HG02588 (cell line): Measurements from ENCODE around the gene SLC29A3.

Experiments
- ATAC-seq: cut with Tn5 transposase; IDR thresholded peaks from one replicate; pipeline ENCODE4 v1.9.1; 2021; ENCODE audit warnings: mild to moderate bottlenecking, moderate library complexity; ENCODE audit not compliant: unreplicated experiment

The SLC29A3 gene

DNA sequence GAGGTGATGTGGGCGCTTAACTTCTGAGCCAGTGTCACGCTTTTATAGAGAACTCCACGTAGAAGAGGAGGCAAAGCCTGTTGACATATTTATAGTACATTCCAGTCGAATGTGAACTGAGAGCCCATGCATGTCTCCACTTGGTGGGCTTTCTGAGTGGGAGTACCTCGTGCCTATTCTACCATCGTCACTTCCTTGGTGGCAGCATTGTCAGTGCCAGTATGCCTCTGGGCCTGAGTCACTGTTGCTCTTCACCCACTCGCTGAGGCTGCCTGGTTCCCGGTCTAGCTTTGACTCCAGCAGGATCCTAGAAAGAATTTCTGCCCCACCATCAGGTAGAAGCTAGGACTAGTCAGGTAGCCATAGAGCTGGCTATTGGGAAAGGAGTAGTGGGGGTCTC, 47.6 kb downstream of the SLC29A3 start:
- no peak for ATAC-seq

DNA sequence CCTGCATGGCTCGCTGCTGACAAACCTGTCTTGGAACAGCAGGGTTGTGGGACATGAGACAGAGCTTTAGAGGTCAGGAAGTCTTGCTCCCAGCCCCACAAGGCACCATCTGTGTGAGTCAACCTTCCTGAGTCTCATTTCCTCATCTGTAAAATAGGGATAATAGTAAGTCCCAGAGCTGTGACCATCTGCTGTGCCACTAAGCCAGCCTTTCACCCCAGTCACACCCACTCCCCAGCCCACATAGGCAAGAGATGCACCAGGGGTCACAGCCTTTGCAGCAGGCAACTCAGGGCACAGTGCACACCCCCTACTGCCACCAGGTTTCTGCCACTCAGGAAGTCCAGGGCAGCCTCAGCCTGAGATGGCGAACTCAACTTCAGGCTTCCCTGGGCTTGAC, 48.2 kb downstream of the SLC29A3 start:
- no peak for ATAC-seq

DNA sequence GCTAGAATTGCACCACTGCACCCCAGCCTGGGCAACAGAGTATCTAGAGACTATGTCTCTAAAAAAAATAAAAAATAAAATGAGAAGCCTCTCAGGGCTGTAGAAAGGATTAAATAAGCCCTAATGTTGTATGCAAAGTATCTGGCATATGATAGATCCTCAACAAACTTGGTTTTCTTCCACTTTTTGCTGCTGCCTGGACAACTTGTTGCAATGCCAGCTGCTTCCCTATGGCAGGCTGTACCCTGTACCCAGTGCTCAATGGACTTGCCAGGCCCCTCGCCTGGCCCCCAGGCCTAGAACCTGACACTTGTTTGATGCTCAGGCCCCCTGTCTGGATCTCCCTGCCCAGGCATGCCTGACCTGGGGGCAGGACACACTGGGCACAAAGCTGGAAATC, 49.1 kb downstream of the SLC29A3 start:
- ATAC-seq, result no peak

DNA sequence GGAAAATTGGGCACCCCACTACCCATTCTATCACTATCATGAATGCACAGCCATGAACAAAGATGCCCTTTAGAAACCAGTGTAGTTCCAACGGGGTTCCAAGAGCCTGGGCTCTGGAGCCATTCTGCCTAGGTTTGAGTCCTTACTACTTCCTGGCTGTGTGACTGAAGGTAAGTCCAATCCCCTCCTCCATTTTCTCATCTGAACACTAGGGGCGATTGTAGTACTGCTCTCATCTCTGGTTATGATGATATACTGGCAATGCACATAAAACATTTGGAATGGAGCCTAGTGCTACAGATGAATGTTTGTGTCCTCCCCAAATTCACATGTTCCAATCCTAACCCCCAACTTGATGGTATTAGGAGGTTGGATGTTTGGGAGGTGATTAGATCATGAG, 49.6 kb downstream of the SLC29A3 start:
- ATAC-seq, result no peak

DNA sequence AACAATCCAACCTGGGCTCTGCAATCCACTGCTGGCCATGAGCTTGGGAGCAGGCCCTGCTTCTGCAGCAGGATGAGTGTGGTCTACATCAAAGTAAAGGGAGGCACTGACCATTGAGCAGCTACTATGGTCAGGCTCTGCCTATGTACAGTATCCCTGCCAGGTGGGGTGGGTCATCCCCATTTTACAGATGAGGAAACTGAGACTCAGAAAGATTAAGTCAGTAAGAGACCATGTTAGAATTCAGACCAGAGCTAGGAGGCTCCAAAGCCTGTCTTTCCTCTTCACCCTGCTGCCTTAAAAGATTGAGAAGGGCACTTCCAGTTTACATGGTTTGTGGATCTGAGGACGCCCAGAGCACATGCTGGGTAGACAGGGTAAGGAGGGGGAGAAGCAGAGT, 50.5 kb downstream of the SLC29A3 start:
- ATAC-seq, result no peak

DNA sequence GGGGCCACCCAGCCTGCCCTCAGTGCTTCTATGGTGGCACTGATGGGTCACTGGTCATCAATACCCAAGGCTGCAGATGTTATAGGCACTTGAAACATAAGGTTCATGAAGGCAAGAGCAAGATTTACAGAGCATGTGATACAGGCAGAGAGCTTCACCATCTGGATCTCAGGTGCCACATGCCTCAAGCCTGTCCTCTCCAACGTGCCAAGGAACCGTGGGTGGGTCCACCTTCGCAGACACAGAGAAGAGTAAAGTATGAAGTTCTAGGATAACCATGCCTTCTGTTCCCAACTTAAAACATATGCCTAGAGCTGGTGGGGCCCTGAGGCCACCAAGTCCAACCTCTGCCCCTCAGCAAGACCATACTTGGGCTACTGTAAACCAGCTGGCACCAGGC, 51.0 kb downstream of the SLC29A3 start:
- no peak for ATAC-seq

DNA sequence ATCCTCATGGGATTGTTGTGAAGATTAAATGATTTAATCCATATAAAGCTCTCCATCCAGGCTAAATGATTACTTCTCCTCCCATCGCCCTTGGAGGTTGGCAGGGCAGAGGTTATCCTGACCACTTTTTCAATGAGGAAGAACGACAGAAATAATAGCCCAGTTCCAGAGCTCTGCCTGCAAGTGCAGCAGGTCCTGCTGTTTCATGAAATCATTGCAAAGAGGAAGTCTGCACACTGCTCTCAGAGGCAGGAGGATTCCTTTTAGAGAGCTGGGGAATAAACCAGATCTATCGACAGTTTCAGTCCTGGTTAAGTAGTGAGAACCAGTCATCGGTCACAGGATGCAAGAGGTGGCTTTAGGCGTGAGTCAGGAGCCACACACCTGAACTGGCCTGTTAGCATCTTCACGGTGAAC, 52.7 kb downstream of the SLC29A3 start:
- no peak for ATAC-seq

DNA sequence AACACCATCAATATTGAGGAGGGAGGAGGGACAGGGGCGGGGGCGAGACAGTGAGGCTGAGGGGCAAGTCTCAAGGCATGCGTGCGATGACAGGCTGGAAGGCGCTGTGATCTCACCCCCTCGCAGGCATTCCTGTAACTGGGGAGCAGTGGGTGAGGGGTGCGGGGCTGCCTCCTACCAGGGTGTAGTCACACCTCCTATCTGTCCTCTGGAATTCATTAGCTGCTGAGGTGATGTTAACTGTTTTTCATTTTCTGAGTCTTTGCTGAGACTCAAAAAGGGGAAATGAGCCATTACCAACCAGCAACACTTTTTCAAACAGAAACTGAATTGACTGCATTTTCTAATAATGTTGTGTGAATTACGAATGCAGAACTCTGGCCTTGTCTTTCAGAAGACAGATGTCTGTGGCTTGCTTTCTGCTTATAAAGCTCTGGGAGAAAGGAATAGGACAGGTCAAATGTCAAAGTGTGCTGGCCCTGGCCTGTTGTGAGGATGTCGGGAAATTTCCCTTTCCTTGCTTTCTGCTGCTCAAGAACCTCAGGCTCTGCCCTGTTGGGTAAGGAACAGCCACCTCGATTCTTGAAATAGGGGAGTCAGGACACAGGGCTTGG, 53.9 kb downstream of the SLC29A3 start:
- peak; percentile 45 for ATAC-seq

DNA sequence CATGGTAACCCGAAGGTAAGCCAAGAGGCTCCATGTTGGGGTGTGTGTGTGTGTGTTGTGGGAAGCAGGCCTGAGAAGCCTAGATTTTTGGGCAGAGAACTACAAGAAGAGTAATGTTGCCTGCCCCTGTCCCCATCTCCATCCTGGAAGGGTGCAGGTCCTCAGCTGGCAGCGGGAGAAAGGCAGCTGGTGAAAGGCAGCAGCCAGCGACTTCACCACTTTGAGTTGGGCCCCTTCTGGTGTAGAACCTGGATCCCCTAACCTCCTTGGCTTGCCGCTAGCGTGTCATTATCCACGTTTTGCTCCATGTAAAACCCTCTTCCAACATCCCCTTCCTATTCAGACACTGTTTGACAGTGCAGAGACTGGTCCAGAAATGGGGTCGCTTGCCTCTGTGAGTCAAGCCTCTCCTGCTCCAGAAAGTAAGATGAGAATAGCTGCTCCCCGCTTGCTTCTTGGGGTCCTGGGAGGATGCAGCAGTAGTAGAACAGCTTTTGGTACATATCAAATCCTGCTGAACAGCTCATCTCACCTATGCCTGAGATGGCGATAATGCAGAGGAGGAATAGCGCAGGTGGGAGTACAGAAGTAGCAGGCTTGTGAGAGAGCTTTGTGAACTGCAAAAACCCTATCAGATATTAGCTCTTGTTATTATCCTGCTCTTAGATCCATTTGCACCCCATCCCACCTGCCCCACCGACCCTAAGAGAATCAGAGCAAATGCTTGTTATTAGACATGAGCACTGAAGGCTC, 55.6 kb downstream of the SLC29A3 start:
- ATAC-seq, result no peak

DNA sequence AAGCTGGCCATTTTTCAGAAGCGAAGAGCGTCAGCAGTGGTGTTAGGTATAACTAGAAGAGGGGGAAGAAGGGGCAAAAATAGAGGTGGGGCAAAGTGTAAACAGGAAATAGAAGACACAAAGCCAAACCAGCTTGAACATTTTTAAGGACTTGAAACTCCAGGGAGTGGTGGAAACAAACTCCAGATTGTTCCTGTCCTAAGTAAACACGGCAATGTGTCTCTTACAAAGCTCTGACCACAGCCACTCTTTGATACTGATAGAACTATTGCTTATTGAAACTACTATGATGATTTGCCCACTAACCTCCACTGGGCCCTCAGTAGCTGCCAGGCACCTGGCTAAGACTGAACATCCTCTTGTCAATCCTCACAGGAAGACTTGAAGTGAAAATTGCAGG, 56.9 kb downstream of the SLC29A3 start:
- ATAC-seq, result no peak

DNA sequence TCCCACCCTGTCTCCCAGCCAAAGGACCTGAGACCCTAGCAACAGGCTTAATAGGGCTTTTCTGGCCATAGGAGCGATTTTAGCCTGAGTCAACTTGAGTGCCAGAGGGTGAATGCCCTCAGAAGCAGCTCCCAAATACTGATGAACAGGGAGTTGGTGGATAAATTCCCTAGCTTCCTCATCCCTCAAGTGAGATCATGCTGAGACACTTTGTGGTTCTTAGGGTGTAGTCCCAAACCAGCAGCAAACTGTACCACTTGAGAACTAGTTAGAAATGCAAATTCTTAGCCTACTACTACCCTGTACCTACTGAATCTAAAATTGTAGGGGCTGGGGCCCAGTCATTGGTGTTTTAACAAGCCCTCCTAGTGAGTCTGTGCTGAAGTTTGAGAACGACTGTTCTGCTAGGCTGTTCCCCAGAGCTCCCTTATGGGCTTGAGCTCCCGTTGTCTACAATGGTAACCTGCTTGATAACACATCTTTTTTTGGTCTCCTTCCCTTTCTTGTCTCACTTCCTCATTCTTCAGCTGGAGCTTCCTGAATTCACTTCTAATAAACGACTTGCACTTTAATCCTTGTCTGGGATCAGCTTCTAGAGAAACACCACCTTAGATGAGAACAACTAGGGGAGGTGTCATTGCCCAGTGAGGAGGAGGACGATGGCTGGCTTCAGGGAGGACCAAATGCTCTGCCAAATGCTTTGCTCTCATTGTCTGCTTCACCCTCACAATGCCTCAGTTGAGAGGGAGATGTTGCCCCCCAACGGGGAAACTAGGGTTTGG, 59.5 kb downstream of the SLC29A3 start:
- no peak for ATAC-seq

DNA sequence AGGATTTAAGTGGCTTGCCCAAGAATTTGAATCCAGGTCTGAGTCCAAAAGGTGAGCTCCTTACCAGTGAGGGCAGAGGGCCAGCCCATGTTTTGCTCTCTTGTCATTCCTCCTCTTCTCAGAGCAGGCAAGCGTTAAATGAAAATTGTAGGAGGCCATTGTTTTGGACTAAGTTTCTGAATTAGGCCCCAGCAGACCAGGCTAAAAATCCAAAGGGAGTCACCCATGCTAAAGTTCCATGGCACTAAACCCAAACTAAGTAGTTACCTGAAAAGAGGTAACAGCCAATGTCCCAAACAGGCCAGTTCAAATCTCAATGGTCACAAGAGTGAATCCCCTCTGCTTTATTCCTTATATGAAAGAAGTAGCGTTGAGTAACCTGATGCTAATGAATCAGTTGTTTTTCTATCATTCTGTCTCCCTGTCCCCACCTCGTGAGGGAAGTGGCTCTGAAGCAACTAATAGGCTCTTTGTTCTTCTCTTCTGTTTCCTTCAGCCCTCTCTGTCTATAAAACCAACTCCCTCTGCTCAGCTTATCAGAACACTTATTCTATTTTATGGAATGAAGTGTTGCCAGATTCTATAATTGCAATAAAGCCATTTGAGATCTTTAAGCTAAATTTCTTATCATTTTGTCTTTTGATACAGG, 60.2 kb downstream of the SLC29A3 start:
- ATAC-seq, result no peak

DNA sequence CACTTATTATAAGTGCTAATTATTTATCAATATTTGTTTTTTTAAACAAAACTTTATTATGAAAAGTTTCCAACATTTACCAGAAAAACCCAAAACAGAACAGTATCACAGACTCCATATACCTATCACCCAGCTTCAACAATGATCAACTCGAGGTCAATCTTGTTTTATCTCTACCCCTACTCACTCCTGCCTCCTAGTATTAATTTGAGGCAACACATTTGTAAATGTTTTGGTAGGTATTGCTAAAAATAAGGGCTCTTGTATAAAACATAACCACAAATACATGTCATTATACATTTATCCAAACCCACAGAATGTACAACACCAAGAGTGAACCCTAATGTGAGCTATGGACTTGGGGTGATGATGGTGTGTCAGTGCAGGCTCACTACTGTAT, 61.8 kb downstream of the SLC29A3 start:
- ATAC-seq, result no peak

DNA sequence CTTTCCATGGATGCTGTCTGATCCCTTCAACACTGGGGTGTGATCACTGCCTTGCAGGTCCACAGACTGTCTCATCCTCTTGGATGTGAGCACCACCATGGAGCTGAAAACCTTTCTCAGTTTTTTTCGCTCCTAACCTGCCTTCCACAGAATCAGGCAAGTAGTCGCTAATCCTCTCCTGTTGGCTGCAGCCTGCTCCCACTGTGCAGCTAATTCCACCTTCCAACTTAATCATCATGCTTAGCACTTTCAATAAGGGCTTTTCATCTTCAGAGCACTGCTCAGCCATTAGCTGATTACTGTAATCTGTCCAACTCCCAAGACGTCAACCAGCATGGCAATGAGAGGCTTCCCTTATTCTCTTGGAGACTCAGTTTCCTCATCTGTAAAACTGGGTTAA, 62.6 kb downstream of the SLC29A3 start:
- no peak for ATAC-seq

DNA sequence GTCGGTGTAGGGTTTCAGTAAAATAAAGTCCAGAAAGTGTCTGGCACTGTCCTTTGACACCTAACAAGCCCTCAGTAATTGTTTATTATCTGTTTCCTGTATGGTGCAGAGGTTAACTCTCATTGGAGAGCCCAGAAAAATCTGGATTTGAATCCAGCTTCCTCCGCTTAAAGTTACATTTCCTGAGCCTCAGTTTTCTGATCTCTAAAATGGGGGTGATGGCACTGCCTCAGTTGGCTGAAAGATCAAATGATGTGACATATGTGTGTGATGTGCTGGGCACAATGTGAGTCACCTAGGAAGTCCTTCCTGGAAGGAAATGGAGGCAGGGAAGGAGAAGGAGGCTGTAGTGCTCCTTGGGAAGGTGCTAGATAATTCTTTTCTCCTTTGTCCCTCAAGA, 63.0 kb downstream of the SLC29A3 start:
- no peak for ATAC-seq

DNA sequence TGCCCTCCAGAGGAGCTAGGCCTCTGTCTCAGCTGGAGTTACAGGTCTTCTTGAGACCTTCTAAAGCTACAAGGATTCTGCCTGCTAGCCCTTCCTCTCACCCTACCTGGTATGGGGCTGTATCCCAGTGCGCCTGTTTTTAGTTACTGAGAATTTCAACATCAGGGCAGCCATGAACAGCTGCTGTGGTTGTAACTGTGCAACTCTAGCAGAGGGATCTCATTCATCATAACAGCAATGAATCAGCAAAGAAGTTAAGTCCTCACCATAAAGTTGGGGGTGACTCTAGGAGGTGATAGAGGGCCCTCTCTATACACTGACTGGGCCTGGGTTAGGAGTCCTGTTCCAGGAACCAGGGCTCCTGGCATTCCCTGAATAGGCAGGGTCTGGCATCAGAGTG, 63.7 kb downstream of the SLC29A3 start:
- ATAC-seq, result no peak

DNA sequence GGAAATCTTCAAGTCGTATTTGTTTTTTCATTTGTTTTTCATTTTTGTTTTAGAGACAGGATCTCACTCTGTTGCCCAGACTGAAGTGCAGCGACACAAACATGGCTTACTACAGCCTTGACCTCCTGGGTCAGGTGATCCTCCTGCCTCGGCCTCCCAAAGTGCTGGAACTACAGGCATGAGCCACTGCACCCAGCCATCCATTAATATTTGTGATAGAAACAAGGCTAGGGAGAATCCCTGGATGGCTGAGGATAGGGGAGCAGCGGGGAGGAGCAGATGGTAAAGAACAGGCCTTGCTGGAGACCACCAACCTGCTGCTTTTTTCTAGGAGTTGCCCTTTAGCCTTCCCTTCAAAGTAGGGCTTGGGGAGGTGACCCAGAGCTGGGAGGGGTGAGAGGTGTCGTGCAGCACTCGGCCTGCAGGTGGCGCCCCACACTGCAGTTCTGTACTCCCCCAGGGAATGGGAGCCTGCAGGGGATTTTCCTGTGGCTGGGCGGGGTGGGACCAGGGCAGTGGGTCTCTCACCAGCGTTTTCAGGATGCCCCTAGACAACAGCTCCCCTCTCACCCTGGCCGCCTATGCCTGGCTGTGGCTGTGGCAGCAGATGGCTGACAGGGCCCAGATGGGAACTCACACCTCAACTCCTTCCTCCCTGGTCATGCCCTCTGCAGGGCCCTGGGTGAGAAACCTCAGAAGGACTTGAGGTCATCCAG, 65.1 kb downstream of the SLC29A3 start:
- ATAC-seq, result peak; percentile 59

DNA sequence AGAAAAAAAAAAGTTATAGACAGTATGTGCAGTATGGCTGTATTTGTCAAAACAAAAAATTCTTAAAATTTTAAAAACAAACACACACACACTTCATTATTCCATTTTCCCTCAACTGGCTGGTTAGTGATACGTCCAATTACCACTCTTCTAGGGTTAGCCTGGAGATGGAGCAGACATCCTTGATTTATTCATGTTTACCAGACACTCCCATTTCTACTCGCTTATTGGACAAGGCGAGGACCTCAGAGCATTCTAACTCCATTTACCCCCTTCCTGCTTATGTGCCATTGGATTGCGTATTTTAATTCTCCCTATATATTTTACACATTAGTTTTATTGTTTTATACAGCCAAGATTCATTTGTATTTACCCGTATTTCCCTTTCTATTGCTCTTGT, 69.1 kb downstream of the SLC29A3 start:
- no peak for ATAC-seq

DNA sequence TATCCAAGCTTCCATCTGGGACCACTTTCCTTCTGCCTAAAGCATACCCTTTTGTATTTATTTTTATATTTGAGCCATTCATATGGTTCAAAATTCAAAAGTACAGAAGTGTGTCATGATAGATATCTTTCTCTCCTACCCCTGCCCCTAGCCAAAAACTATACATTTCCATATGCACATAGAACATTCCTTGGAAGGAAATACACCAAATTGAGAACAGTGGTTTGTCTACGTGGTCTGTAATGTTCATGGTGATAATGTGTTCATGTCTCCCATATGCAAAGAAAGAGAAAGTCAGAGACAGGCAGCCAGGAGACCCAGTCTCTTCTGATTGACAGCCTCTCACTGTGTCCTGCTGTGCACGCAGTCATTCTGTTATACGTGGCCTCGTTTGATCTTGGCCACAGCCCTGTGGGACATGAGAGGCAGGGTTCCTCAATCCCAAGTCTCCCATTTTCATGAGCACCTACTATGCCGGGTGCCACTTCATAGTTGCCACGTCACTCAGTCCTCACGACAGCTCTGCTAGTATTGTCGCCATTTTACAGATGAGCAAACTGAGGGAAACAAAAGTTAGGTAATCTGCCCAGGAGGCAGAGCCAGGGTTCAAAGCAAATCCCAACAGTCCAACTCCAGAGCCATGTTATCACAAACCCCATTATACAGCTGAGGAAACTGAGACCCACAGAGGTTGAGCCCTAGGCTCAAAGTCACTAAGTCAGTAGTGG, 69.7 kb downstream of the SLC29A3 start:
- no peak for ATAC-seq

DNA sequence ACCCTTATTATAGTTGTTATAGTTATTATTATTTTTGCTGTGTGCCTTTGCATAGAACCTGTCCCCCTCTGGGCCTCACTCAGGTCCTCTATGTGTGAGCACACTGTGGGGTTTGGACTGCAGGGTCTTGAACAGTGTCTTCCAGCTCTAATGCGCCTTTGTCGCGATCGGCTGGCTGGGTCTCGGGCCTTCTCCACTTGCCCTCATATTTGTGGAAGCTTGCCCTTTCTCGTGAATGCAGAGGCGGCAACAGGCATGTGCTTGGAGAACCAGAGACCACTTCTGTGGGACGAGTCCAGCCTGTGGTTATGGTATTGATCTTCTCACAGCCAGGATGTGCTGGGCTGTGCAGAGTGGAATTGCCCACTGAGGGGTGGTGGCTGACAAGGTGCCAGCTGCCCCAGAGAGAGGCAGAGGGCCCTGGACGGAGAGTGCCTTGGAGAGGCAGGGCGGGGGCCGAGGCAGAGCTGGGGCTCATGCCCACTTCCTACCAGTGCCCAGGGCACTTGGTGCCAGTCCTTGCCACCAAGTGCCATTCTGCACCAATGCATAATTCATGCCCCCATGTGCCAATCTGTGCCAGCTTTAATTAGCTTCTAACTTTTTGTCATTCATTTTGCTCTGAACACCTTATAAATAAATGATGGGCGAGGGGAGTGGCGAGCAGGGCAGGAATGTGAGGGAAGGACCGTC, 70.9 kb downstream of the SLC29A3 start:
- no peak for ATAC-seq
